Measurements from ENCODE around the gene TOB2. TPM values are rescaled to one million over a fixed set of nuclear protein-coding genes. Genes with fewer than 3 reads are reported as not detected.
"Not testable (repeated sequence)": the region's sequence is repeated elsewhere in the genome, so short reads cannot be mapped to it uniquely, and the experiment has no call there.

TOB2 gene
- polyA plus RNA-seq, 1 experiment: 24.3 TPM

- no peak for TF ChIP-seq CTCF (IDR thresholded peaks at IDR 0.05; ENCODE audit: insufficient read depth, low read depth, low read length)
- ChIA-PET POLR2A (no interaction called here), CTCF (interaction anchor here (1.0 to 1.2 kb wide), 2 partner anchors 39 to 85 kb away, joined by 3 to 7 read pairs; no protein-coding TSS in a partner anchor)
- H3K4me3 ChIP-seq (ENCODE audit: low read depth, low read length): no peak overlapping the region
- peaks cover 7% of the 10 kb centered on the region for H3K36me3 ChIP-seq (ENCODE audit: control insufficient read depth, insufficient read depth, low read length)
- no peaks in the 10 kb centered on the region for H3K27me3 ChIP-seq (ENCODE audit: control insufficient read depth, insufficient read depth, low read length)
- DNase-seq (ENCODE audit: low read depth): no peak
Measured at GRCh38 chr22:41442240-41442792, 4.3 kb downstream of the TOB2 start.

GRCh38 chr22:41440511-41440910 is 6.1 kb downstream of the TOB2 start:
- CTCF ChIA-PET; H3K4me3 ChIP-seq (ENCODE audit: low read depth, low read length); DNase-seq (ENCODE audit: low read depth); H3K27me3 ChIP-seq (ENCODE audit: control insufficient read depth, insufficient read depth, low read length); POLR2A ChIA-PET: not testable (repeated sequence)
- peaks cover 22% of the 10 kb centered on the region for H3K36me3 ChIP-seq (ENCODE audit: control insufficient read depth, insufficient read depth, low read length)

GRCh38 chr22:41437198-41437597 is 9.4 kb downstream of the TOB2 start:
- no peak for DNase-seq (ENCODE audit: low read depth)
- ChIA-PET POLR2A (no interaction called here), CTCF (interaction anchor here (0.6 kb wide), 1 partner anchor 34 kb away, joined by 3 read pairs; no protein-coding TSS in a partner anchor)

GRCh38 chr22:41436322-41437113 is 10.1 kb downstream of the TOB2 start:
- H3K27me3 ChIP-seq (ENCODE audit: control insufficient read depth, insufficient read depth, low read length): no peaks in the 10 kb centered on the region
- H3K4me3 ChIP-seq (ENCODE audit: low read depth, low read length): no peak overlapping the region
- ChIA-PET POLR2A (no interaction called here), CTCF (interaction anchor here (0.6 kb wide), 1 partner anchor 33 kb away, joined by 3 read pairs; no protein-coding TSS in a partner anchor)
- DNase-seq (ENCODE audit: low read depth): no peak
- H3K36me3 ChIP-seq (ENCODE audit: control insufficient read depth, insufficient read depth, low read length): peaks cover 35% of the 10 kb centered on the region
- no peak for TF ChIP-seq CTCF (IDR thresholded peaks at IDR 0.05; ENCODE audit: insufficient read depth, low read depth, low read length)

More at GRCh38 chr22:41437198-41437597, 9.4 kb downstream of the TOB2 start:
- Histone ChIP-seq H3K27me3 (ENCODE audit: control insufficient read depth, insufficient read depth, low read length) (no peaks in the 10 kb centered on the region), H3K4me3 (ENCODE audit: low read depth, low read length) (no peak overlapping the region), H3K36me3 (ENCODE audit: control insufficient read depth, insufficient read depth, low read length) (peaks cover 31% of the 10 kb centered on the region)
- TF ChIP-seq CTCF (IDR thresholded peaks at IDR 0.05; ENCODE audit: insufficient read depth, low read depth, low read length): no peak

GRCh38 chr22:41435560-41435959 is 11.0 kb downstream of the TOB2 start:
- H3K27me3 ChIP-seq (ENCODE audit: control insufficient read depth, insufficient read depth, low read length): no peaks in the 10 kb centered on the region
- peaks cover 36% of the 10 kb centered on the region for H3K36me3 ChIP-seq (ENCODE audit: control insufficient read depth, insufficient read depth, low read length)
- no peak overlapping the region for H3K4me3 ChIP-seq (ENCODE audit: low read depth, low read length)
- CTCF ChIA-PET: no interaction called here
- DNase-seq (ENCODE audit: low read depth): no peak
- POLR2A ChIA-PET: no interaction called here
- no peak for TF ChIP-seq CTCF (IDR thresholded peaks at IDR 0.05; ENCODE audit: insufficient read depth, low read depth, low read length)

- CTCF ChIA-PET; H3K27me3 ChIP-seq (ENCODE audit: control insufficient read depth, insufficient read depth, low read length); DNase-seq (ENCODE audit: low read depth); POLR2A ChIA-PET; H3K4me3 ChIP-seq (ENCODE audit: low read depth, low read length): not testable (repeated sequence)
- H3K36me3 ChIP-seq (ENCODE audit: control insufficient read depth, insufficient read depth, low read length): peaks cover 34% of the 10 kb centered on the region
Measured at GRCh38 chr22:41434361-41435003, 12.1 kb downstream of the TOB2 start.

- H3K27me3 ChIP-seq (ENCODE audit: control insufficient read depth, insufficient read depth, low read length); DNase-seq (ENCODE audit: low read depth); POLR2A ChIA-PET; H3K4me3 ChIP-seq (ENCODE audit: low read depth, low read length); CTCF ChIA-PET: not testable (repeated sequence)
- peaks cover 31% of the 10 kb centered on the region for H3K36me3 ChIP-seq (ENCODE audit: control insufficient read depth, insufficient read depth, low read length)
Measured at GRCh38 chr22:41433480-41433879, 13.1 kb downstream of the TOB2 start.

All from BJ (cell line).